Retinal pigment epithelial cell (primary cell): ENCODE measurements around the gene SAMD13.

Experiments
- DNase-seq: peaks from one replicate; pipeline ENCODE4 v3.0.0-alpha.2; 2010; ENCODE audit warnings: low read depth
- H3K4me3 ChIP-seq: 2 replicates; pipeline ENCODE4 v1.5.1; 2011; ENCODE audit warnings: mild to moderate bottlenecking, low read length, control low read depth, moderate library complexity
- TF ChIP-seq, protein P1 (sequence below): conservative IDR thresholded peaks from 2 replicates; pipeline ENCODE4 v1.5.1; 2011; ENCODE audit warnings: low read depth, low read length, control low read depth, inconsistent platforms

Gene SAMD13

GRCh38 chr1:84348759-84349158, 47.3 kb downstream of the SAMD13 start:
- TF ChIP-seq, protein P1, sequence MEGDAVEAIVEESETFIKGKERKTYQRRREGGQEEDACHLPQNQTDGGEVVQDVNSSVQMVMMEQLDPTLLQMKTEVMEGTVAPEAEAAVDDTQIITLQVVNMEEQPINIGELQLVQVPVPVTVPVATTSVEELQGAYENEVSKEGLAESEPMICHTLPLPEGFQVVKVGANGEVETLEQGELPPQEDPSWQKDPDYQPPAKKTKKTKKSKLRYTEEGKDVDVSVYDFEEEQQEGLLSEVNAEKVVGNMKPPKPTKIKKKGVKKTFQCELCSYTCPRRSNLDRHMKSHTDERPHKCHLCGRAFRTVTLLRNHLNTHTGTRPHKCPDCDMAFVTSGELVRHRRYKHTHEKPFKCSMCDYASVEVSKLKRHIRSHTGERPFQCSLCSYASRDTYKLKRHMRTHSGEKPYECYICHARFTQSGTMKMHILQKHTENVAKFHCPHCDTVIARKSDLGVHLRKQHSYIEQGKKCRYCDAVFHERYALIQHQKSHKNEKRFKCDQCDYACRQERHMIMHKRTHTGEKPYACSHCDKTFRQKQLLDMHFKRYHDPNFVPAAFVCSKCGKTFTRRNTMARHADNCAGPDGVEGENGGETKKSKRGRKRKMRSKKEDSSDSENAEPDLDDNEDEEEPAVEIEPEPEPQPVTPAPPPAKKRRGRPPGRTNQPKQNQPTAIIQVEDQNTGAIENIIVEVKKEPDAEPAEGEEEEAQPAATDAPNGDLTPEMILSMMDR = no peak
- H3K4me3 ChIP-seq = no peak overlapping the region
- no peak for DNase-seq

DNA sequence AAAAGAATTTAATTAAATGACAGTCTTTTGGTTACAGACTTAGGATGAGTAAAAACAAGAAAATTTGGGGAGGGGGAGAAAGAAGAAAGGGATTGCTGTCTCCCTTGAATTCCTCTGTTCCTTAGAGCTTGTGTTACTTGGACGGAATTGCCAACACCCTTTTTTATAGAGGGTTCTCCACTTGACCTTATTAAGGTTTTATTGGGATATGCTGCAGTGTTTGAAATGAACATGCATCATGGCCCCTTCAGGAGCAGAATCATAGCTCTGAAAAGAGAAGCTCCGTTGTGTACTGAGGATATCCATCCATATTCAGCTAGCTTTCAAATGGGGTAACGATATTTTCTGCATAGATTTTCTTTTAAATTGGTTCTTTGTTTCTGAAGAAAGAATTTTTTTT, 48.6 kb downstream of the SAMD13 start:
- DNase-seq = no peak
- TF ChIP-seq, protein P1 = no peak
- no peak overlapping the region for H3K4me3 ChIP-seq

DNA sequence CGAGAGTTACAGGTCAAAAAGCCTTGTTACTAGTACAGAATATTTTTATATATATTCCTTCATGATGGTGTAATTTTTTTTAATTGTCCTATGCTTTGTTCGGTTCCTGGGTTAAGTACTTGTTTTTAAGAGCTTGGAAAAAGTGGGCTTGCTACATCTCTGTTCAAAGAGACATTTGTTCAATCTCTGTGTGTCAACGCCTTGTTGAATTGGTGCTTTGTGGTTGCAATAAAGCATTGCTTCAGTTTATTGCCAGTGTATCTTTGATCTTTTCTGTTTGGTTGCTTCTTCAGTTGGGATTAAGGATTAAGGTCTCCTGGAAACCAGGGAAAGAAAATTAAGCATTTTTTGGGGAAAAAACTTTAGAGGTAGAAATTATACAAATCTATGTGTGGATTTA, 49.0 kb downstream of the SAMD13 start:
- H3K4me3 ChIP-seq = no peak overlapping the region
- DNase-seq = no peak
- TF ChIP-seq, protein P1 = no peak

- no peak overlapping the region for H3K4me3 ChIP-seq
- no peak for DNase-seq
- TF ChIP-seq, protein P1 = no peak
These were observed 51.0 kb downstream of the SAMD13 start for GRCh38 chr1:84352298-84353106.

GRCh38 chr1:84353695-84354094, 52.2 kb downstream of the SAMD13 start:
- TF ChIP-seq, protein P1 = no peak

DNA sequence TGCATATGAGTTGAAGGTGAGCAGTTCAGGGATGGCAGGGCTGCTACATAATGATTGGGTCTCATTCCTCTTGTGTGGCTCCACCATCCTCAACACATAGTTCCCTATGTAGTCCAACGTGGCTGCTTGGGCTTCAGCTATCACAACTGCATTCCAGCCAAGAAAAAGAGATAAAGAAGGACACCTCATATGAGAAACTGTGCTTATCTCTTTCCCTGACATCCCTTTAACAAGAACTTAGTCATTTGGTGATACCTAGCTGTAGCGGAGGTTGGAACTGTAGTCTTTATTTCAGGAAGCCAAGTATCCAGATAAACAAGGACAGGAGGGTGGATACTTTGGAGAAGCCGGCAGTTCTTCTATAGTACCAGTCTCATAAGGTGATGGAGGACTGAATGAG, 54.0 kb downstream of the SAMD13 start:
- no peak overlapping the region for H3K4me3 ChIP-seq
- TF ChIP-seq, protein P1 = no peak
- no peak for DNase-seq

More at GRCh38 chr1:84353695-84354094, 52.2 kb downstream of the SAMD13 start:
- no peak for DNase-seq
- no peak overlapping the region for H3K4me3 ChIP-seq

- H3K4me3 ChIP-seq = no peak overlapping the region
- TF ChIP-seq, protein P1 = no peak
- no peak for DNase-seq
These were observed 55.4 kb downstream of the SAMD13 start for GRCh38 chr1:84356881-84357280.
